Suppressor macrophage treated with lipopolysaccharide for 4 hours (primary cell): ENCODE measurements around the gene SLC44A5.
"Not testable (repeated sequence)": the region's sequence is repeated elsewhere in the genome, so short reads cannot be mapped to it uniquely, and the experiment has no call there.

Source experiments
- DNase-seq: peaks from one replicate; pipeline ENCODE4 v3.0.0-alpha.2; 2020

Gene SLC44A5

GRCh38 chr1:75611014-75611413 lies at the start of gene SLC44A5:
SLC44A5 (minus strand) TSS chr1:75611114; CDS start chr1:75541447, 69,667 bp downstream.
- DNase-seq, result no peak

DNA sequence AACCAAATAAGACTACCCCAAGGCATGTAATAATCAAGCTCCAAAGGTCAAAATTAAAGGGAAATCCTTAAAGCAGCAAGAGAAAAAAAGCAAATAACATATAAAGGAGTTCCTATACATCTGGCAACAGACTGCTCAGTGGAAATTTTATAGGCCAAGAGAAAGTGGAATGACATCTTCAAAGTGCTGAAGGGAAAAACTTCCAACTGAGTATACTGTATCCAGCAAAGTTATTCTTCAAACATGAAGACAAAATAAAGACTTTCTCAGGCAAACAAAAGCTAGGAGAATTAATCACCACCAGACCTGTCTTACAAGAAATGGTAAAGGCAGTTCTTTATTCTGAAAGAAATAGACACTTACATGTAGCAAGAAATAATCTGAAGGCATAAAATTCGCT lies 45.0 kb upstream of the SLC44A5 start:
- DNase-seq, result no peak

DNA sequence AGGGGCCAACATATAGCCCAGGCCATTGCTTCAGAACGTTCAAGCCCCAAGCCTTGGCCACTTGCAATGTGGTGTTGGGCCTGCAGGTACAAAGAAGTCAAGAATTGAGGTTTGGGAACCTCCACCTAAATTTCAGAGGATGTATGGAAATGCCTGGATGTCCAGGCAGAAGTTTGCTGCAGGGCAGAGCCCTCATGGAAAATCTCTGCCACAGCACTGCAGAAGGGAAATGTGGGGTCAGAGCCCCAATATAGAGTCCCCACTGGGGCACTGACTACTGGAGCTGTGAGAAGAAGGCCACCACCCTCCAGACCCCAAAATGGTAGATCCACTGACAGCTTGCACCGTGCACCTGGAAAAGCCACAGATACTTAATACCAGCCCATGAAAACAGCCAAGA lies 36.3 kb upstream of the SLC44A5 start:
- not testable (repeated sequence) for DNase-seq

GRCh38 chr1:75645153-75645552 lies 34.2 kb upstream of the SLC44A5 start:
- DNase-seq, result not testable (repeated sequence)

- no peak for DNase-seq
Measured at GRCh38 chr1:75643460-75643859, 32.5 kb upstream of the SLC44A5 start.

DNA sequence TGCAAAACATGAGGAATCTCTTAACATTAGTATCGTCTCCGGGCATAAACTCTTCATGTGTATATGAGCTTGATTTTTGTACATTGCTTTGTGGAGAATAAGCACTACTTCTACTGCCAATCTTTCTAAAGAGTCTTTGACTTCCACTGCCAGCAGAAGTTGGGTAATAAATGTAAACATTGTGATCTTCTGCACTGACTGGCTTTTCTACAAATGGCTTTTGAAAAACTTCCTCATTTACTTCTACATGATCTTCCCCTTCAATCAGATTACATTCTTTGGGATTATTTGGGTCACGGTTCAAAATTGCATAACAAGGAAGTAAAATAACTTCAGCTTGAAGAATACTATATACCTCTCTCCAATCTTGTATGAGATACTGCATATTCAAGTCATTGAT lies 30.4 kb upstream of the SLC44A5 start:
- no peak for DNase-seq

GRCh38 chr1:75640137-75640536 lies 29.2 kb upstream of the SLC44A5 start:
- no peak for DNase-seq

- peak; percentile 40 for DNase-seq
Measured at GRCh38 chr1:75632350-75632949, 21.5 kb upstream of the SLC44A5 start.

GRCh38 chr1:75630998-75631397 lies 20.1 kb upstream of the SLC44A5 start:
- no peak for DNase-seq

DNA sequence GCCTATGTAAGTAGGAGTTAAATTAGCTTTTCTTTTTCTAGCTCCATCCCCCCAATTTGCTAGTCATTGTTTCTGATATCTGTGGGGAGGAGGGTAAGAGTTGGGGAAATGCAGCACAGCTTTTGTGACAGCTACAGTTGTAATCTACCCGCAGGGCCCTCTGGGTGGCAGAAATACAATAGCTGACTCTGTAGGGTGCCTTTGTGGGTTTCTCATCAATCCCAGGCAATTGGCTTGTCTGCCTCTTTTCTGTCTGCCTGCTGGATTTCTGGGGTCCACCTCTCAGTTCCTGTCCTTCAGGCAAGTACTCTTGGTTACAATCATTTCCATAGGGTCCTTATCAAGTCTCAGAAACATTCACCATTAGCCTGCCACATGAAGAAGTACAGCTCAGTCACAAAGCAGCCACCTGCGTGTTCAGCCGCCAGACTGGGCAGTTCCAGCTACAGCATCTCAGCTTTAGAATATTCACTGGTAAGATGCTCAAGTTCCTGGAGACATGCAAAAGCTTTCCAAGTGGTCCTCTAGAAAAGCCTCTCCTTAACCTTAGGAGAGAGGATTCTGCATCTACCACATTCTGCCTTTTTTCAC lies 19.2 kb upstream of the SLC44A5 start:
- no peak for DNase-seq

- no peak for DNase-seq
Measured at GRCh38 chr1:75625795-75626194, 14.9 kb upstream of the SLC44A5 start.

GRCh38 chr1:75618382-75618781 lies 7.5 kb upstream of the SLC44A5 start:
- no peak for DNase-seq

DNA sequence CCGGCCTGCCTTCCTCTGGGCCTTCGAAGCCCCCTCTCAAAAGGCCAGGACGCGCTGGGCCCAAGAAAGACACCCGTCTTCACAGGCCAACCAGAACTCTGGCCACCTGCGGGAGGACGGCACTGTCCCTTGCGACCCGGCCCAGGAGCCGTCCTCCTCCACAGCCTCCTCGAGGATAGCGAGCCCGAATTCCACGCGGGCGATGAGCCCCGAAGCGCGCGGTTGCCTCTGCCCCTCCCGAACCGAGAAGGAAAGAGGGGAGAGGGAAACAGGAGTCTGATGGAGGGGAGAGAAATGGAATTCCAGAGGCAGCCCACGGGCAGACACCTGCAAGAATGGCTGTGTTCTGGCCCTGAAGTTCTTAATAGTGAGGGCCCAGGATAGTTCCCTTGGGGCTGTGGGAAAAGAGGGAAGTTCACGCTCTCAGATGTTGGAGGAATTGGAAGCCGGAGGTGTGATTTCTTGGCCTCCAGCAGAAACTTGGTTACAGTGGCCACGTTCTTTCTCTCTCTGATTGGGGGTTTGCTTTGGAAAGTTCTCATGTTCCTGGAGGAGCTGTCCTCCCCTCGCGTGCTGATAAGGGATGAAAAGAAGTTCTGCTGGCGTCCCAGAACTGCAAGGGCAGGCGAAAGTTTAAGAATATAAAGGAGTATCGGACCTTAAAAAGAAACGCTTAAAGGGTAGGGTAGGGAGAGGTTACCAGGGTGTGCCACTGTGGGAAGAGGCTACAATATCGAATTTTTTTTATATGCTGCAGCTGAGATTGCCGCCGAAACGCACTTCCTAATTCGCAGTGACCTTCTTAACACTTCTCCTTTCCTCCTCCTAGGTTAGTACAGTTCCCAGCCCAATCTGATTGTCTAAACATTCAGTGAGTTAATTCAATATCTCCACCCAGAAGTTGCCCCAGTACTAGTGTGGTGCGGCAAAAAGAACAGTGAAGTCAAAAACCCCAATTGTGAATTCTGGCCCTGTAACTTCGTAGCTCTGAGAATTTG lies 5.8 kb upstream of the SLC44A5 start:
- no peak for DNase-seq

DNA sequence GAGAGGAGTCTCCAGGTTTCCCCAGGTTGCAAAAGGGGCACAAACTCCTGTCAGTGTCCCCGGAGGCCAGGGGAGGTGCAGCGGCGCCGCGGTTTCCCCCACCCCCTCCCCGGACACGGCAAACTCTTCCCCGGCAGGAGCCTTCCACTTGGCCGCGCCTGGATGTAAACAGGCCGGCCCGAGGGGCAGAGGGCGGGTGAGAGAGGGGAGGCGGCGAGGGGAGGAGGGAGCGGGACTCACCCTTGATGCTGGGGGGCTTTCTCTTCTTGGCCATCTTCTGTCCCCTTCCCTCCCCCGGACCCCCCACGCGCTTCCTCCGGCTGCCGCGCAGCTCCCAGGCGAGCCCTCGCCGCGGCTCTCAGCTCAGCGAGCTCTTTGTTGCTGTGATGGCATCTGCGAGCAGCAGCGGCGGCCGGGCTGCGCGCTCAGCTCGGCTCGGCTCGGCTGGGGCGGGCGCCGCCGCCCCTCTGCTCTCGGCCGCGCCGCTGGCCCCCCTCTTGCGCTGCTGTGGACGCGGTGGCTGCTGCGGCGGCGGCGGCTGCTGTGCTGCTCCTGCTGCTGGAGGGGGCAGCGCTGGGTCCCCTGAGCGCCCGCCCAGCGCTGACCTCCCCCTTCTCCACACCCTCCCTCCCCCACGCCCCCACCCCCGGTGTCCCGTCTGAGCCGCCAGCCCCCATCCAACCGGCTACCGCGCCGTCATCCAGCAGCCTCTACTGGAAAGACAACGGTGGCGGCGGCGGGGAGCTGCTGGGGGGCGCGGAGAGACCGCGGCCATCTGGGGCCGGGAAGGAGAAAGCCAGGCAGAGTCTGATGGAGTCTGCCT lies 4.9 kb upstream of the SLC44A5 start:
- no peak for DNase-seq

DNA sequence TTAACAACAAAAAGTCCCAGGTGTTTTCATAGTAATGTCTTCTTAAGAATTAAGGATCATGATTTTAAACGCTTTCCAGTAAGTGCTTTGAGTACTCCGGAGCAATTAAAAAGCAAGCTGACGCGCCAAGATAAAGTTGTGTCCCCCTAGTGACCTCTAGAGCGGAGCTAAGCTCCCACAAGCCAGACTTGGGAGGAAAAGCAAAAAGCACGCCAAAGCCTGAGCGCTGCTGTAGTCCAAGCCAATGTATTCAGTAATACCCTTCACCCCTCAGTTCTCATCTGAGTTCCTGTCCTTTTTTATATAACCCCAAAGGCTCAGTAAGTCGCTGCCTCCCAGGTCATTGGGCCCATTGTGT lies 3.5 kb upstream of the SLC44A5 start:
- no peak for DNase-seq

DNA sequence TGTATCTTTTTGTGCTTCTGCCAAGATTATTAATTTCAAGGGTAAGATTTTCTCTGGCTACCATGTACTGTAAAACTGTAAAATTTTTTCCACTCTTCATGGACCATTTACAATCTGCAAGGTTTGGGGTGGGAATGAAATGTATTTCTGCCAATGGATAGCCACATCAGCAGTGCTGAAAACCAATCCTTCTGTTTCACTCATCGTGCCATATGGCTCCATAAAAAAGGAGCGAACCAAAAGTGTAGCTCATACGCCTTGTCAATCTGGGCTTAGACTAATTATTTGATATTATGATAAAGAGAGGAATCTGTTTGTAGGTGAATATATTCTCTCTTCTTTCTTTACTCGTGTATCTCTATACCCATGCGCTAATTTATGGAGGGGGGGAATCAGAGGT lies 3.0 kb upstream of the SLC44A5 start:
- no peak for DNase-seq

GRCh38 chr1:75612976-75613375 lies 2.1 kb upstream of the SLC44A5 start:
- DNase-seq, result no peak

GRCh38 chr1:75602486-75602885 lies 8.4 kb downstream of the SLC44A5 start:
- no peak for DNase-seq

DNA sequence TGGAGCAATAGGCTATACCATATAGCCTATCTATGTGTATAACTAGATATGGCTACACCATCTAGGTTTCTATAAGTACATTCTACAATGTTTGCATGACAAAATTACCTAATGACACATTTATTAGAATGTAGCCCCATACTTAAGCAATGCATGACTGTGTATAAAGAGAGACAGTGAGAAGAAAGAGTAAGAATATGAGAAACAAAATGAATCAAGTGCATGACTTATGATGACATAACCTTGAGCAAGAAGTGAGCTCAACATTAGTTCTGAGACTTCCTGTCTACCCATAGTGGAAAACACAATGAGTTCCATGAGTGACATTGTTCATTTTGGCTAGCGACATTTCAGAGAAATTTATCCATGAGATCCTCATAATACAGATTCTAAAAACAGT lies 10.1 kb downstream of the SLC44A5 start:
- peak; percentile 8 for DNase-seq

GRCh38 chr1:75594327-75594726 lies 16.6 kb downstream of the SLC44A5 start:
- DNase-seq, result no peak

GRCh38 chr1:75593457-75593856 lies 17.5 kb downstream of the SLC44A5 start:
- DNase-seq, result not testable (repeated sequence)

DNA sequence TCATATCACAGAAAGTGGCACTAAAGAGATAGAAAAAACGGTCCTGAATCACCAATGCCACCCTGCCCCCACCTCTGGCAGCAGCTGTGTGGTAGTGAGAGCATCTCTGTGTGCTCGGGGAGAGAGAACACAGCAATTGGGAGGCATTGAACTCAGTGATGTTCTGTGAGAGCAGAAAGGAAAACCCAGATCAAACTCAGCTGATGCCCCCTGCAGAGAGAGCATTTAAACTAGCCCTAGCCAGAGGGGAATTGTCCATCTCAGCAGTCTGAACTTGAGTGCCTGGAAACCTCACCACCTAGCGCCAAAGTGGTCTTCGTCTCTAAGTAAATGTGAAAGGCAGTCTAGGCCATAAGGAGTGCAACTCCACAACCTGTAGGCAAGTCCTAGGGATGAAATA lies 21.3 kb downstream of the SLC44A5 start:
- DNase-seq, result no peak
